Fibroblast of the aortic adventitia (primary cell): ENCODE data around the gene MKNK2. TPM values are rescaled to one million over a fixed set of nuclear protein-coding genes. Genes with fewer than 3 reads are reported as not detected.

Experiments
- DNase-seq: peaks from one replicate; pipeline ENCODE4 v3.0.0-alpha.2; 2010; ENCODE audit warnings: low read depth
- H3K4me3 ChIP-seq: 2 replicates; pipeline ENCODE4 v1.5.1; 2011; ENCODE audit warnings: low read depth, mild to moderate bottlenecking, control low read depth, low read length, moderate library complexity
- total RNA-seq: library from RNA; depleted of rRNA; stranded (reverse); fragments of >200 nt; gene quantifications from 2 replicates; pipeline ENCODE4 v1.2.3, GENCODE V29; 2012; ENCODE audit warnings: low replicate concordance
- TF ChIP-seq, protein P1 (sequence below): IDR thresholded peaks from 2 replicates; pipeline ENCODE4 v1.5.1; 2011; ENCODE audit warnings: mild to moderate bottlenecking, low read length, control low read depth, inconsistent platforms; ENCODE audit not compliant: insufficient read depth

The MKNK2 gene
- total RNA-seq, 1 donor = 84.3 TPM

DNA sequence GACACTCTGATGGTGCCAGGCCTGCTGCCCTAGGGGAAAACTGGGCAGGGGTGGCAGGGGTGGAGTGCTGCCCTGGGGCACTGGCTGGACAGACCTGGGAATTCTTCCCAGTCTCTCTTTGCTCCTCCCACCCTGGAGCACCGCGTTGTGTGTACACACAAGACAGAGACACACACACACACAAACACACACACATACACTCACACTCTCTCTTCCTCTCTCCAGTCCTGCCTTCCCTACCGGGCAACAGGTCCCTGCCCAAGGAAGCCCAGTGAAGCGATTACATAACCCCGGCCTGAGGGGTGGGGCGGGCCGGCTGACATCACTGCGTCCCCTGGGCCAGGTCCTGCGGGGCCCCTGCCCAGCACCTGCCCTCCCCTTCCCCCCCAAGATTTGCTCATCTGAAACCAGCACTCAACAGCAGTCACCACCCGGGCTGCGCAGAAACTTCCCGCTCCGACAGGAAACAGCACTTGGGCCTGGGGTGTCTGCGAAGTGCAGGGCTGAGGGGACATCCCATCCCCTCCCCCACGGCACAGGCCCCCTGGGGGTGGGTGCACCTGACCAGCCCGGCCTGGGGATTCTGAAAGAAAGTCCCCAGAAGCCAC is 1.2 kb downstream of the MKNK2 start:
- TF ChIP-seq, protein P1, sequence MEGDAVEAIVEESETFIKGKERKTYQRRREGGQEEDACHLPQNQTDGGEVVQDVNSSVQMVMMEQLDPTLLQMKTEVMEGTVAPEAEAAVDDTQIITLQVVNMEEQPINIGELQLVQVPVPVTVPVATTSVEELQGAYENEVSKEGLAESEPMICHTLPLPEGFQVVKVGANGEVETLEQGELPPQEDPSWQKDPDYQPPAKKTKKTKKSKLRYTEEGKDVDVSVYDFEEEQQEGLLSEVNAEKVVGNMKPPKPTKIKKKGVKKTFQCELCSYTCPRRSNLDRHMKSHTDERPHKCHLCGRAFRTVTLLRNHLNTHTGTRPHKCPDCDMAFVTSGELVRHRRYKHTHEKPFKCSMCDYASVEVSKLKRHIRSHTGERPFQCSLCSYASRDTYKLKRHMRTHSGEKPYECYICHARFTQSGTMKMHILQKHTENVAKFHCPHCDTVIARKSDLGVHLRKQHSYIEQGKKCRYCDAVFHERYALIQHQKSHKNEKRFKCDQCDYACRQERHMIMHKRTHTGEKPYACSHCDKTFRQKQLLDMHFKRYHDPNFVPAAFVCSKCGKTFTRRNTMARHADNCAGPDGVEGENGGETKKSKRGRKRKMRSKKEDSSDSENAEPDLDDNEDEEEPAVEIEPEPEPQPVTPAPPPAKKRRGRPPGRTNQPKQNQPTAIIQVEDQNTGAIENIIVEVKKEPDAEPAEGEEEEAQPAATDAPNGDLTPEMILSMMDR = no peak
- peak; percentile 71 for DNase-seq
- H3K4me3 ChIP-seq = peak overlapping the region; percentile 89

DNA sequence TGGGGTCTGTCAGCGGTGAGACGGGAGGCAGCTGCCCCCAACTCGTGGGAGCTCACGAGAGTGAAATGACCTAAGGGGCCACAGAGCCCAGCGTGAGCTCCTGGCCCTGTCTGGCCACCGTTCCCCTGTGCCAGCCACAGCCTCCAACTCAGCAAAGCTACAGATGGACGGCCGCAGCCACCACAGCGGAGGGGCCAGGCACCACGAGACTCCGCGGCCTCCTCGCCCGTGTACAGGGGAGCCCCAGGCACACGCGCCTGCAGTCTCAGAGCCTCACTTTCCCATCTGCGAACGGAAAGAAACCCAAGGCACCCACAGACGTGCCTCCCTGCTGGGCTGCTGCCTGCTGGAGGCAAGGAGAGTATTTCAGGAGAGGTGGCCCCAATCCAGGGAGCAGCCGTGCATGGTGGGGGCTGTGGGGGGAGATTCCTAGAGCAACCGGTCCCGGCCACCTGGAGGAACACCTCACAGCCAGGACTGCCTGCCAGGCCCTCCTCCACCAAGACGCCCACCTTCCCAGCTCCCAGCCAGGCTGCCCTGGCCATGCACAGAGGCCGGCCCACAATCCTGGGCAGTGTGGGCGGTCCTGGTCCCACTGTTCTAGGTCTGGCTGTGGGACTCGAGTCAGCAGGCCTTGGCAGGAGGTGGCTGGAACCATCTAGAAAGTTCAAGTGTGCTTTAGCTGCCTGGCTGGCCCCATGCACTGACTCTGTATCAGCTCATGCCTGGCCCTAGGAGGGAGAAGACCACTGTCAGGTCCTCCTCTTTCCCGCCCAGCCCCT is 1.9 kb downstream of the MKNK2 start:
- DNase-seq = no peak
- peak overlapping the region; percentile 89 for H3K4me3 ChIP-seq

GRCh38 chr19:2048104-2048958 is 2.7 kb downstream of the MKNK2 start:
- peak overlapping the region; percentile 89 for H3K4me3 ChIP-seq
- TF ChIP-seq, protein P1 = no peak
- no peak for DNase-seq

More for the DNA sequence above, 1.9 kb downstream of the MKNK2 start:
- TF ChIP-seq, protein P1 = no peak

- peak overlapping the region; percentile 89 for H3K4me3 ChIP-seq
- TF ChIP-seq, protein P1 = no peak
- no peak for DNase-seq
These were observed 3.5 kb downstream of the MKNK2 start for GRCh38 chr19:2047449-2048103.

- no peak for DNase-seq
- TF ChIP-seq, protein P1 = no peak
- no peak overlapping the region for H3K4me3 ChIP-seq
These were observed 4.0 kb downstream of the MKNK2 start for GRCh38 chr19:2047076-2047448.
